SK-N-SH (cell line): ENCODE data around the gene ADRB2.

Experiments used
- EP300 ChIP-seq, 2 experiments: IDR thresholded peaks; 2 replicates each; pipeline versions ENCODE4 v1.4.0 to v1.6.1; 2012; ENCODE audit warnings: borderline replicate concordance in 1 of 2, low read depth in 1 of 2, low read length in 1 of 2
- GABPA ChIP-seq: IDR thresholded peaks from 2 replicates; pipeline ENCODE4 v1.4.0; 2012; ENCODE audit warnings: low read depth, mild to moderate bottlenecking
- JUND ChIP-seq: IDR thresholded peaks from 2 replicates; pipeline ENCODE4 v1.4.0; 2012
- TCF12 ChIP-seq: IDR thresholded peaks from 2 replicates; pipeline ENCODE4 v1.4.0; 2012
- TEAD4 ChIP-seq: IDR thresholded peaks from 2 replicates; pipeline ENCODE4 v1.4.0; 2012; ENCODE audit warnings: mild to moderate bottlenecking, borderline replicate concordance; ENCODE audit not compliant: insufficient read depth
- TF ChIP-seq, protein P1 (sequence below): fragments of 200-600 bp; sonication (generic); IDR thresholded peaks from 2 replicates; pipeline ENCODE4 v1.6.1; 2017; ENCODE audit warnings: antibody characterized with exemption, mild to moderate bottlenecking, moderate library complexity

DNA sequence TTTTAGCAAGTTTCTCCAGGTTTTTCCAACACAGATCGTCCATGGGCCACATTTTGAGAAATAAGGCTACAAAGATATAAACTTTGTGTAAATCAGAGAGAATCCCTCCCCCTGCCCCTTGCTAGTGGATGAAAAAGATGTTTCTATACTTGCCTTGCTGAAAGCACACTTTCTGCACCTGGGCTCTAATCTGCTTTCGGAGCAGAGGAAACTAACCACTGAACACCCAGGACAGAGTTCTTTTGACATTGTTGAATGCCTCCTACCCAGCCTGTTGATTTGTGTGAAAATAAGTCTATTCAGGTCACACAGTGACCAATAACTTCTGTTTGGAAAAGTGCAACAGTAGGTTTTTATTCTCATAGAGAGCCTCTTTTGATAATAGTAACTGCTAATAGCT, 7.5 kb downstream of the ADRB2 start:
- TF ChIP-seq JUND (no peak), EP300 (IDR thresholded peaks at IDR 0.05; ENCODE audit: borderline replicate concordance in 1 of 2, low read depth in 1 of 2, low read length in 1 of 2) (no peak), GABPA (no peak), TCF12 (no peak), TEAD4 (no peak)
- TF ChIP-seq, protein P1, sequence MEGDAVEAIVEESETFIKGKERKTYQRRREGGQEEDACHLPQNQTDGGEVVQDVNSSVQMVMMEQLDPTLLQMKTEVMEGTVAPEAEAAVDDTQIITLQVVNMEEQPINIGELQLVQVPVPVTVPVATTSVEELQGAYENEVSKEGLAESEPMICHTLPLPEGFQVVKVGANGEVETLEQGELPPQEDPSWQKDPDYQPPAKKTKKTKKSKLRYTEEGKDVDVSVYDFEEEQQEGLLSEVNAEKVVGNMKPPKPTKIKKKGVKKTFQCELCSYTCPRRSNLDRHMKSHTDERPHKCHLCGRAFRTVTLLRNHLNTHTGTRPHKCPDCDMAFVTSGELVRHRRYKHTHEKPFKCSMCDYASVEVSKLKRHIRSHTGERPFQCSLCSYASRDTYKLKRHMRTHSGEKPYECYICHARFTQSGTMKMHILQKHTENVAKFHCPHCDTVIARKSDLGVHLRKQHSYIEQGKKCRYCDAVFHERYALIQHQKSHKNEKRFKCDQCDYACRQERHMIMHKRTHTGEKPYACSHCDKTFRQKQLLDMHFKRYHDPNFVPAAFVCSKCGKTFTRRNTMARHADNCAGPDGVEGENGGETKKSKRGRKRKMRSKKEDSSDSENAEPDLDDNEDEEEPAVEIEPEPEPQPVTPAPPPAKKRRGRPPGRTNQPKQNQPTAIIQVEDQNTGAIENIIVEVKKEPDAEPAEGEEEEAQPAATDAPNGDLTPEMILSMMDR: no peak
